ENCODE measurements around the gene ACIN1.

GRCh38 chr14:23137813-23138535 is 43.0 kb upstream of the ACIN1 start:
- TF ChIP-seq, protein P1, sequence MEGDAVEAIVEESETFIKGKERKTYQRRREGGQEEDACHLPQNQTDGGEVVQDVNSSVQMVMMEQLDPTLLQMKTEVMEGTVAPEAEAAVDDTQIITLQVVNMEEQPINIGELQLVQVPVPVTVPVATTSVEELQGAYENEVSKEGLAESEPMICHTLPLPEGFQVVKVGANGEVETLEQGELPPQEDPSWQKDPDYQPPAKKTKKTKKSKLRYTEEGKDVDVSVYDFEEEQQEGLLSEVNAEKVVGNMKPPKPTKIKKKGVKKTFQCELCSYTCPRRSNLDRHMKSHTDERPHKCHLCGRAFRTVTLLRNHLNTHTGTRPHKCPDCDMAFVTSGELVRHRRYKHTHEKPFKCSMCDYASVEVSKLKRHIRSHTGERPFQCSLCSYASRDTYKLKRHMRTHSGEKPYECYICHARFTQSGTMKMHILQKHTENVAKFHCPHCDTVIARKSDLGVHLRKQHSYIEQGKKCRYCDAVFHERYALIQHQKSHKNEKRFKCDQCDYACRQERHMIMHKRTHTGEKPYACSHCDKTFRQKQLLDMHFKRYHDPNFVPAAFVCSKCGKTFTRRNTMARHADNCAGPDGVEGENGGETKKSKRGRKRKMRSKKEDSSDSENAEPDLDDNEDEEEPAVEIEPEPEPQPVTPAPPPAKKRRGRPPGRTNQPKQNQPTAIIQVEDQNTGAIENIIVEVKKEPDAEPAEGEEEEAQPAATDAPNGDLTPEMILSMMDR (IDR thresholded peaks at IDR 0.05; ENCODE audit: insufficient read depth, low read length) = no peak
- TF ChIP-seq POLR2AphosphoS5 (IDR thresholded peaks at IDR 0.05; ENCODE audit: low read depth) = no peak
